BLaER1 (cell line): ENCODE results near the gene RMDN3.

Source experiments
- H3K27ac ChIP-seq: shearing (Covaris generic); formaldehyde crosslinking; 2 replicates; pipeline ENCODE4 v1.8.1; 2022
- H3K27me3 ChIP-seq: shearing (Covaris generic); formaldehyde crosslinking; 2 replicates; pipeline ENCODE4 v1.8.1; 2022
- H3K36me3 ChIP-seq: shearing (Covaris generic); formaldehyde crosslinking; 2 replicates; pipeline ENCODE4 v1.8.1; 2022
- H3K4me1 ChIP-seq: shearing (Covaris generic); formaldehyde crosslinking; 2 replicates; pipeline ENCODE4 v1.8.1; 2022
- H3K4me2 ChIP-seq: shearing (Covaris generic); formaldehyde crosslinking; 2 replicates; pipeline ENCODE4 v1.8.1; 2022
- H3K4me3 ChIP-seq: shearing (Covaris generic); formaldehyde crosslinking; 2 replicates; pipeline ENCODE4 v1.8.1; 2022
- H3K9ac ChIP-seq: shearing (Covaris generic); formaldehyde crosslinking; 2 replicates; pipeline ENCODE4 v1.8.1; 2022
- H3K9me3 ChIP-seq: shearing (Covaris generic); formaldehyde crosslinking; 2 replicates; pipeline ENCODE4 v1.8.1; 2022
- H4K20me1 ChIP-seq: shearing (Covaris generic); formaldehyde crosslinking; 2 replicates; pipeline ENCODE4 v1.8.1; 2022
- Cebpa-rat ChIP-seq: shearing (Covaris generic); IDR thresholded peaks from 2 replicates; pipeline ENCODE4 v1.8.1; 2022

The RMDN3 gene

GRCh38 chr15:40767838-40768500, 12.9 kb upstream of the RMDN3 start:
- Histone ChIP-seq H3K4me1 (peaks cover 99% of the 10 kb centered on the region), H3K4me3 (peak overlapping the region; percentile 59), H3K27me3 (peaks cover 7% of the 10 kb centered on the region; the same call in 1 of the 2 replicates), H3K36me3 (peaks cover 12% of the 10 kb centered on the region; the same call in 1 of the 2 replicates), H3K4me2 (peak overlapping the region; percentile 99), H4K20me1 (peaks cover 67% of the 10 kb centered on the region; the same call in 1 of the 2 replicates), H3K27ac (peak overlapping the region; percentile 95), H3K9ac (peak overlapping the region; percentile 80; the same call in 1 of the 2 replicates), H3K9me3 (no peaks in the 10 kb centered on the region)
- TF ChIP-seq Cebpa-rat = no peak

GRCh38 chr15:40766906-40767837, 12.1 kb upstream of the RMDN3 start:
- peak overlapping the region; percentile 95 for H3K27ac ChIP-seq
- H3K9me3 ChIP-seq = no peaks in the 10 kb centered on the region
- 0 out of 2 replicates have a peak, but pooled peaks cover 11% of the 10 kb centered on the region for H3K36me3 ChIP-seq
- H3K4me3 ChIP-seq = peak overlapping the region; percentile 59
- peak overlapping the region; percentile 99 for H3K4me2 ChIP-seq
- H3K27me3 ChIP-seq = peaks cover 7% of the 10 kb centered on the region; the same call in 1 of the 2 replicates
- peaks cover 96% of the 10 kb centered on the region for H3K4me1 ChIP-seq
- TF ChIP-seq Cebpa-rat = no peak
- peak overlapping the region; percentile 80; the same call in 1 of the 2 replicates for H3K9ac ChIP-seq
- H4K20me1 ChIP-seq = peaks cover 61% of the 10 kb centered on the region; the same call in 1 of the 2 replicates

- Histone ChIP-seq H3K9me3 (no peaks in the 10 kb centered on the region), H3K4me2 (peak overlapping the region; percentile 99), H3K4me3 (no peak overlapping the region), H4K20me1 (peaks cover 53% of the 10 kb centered on the region; the same call in 1 of the 2 replicates), H3K9ac (0 out of 2 replicates have a peak overlapping the region, but pooled peaks have one; percentile 80), H3K4me1 (peaks cover 88% of the 10 kb centered on the region), H3K27ac (peak overlapping the region; percentile 20; the same call in 1 of the 2 replicates), H3K27me3 (peaks cover 7% of the 10 kb centered on the region; the same call in 1 of the 2 replicates), H3K36me3 (0 out of 2 replicates have a peak, but pooled peaks cover 11% of the 10 kb centered on the region)
- no peak for TF ChIP-seq Cebpa-rat
Observed at GRCh38 chr15:40766194-40766815, 11.3 kb upstream of the RMDN3 start.

DNA sequence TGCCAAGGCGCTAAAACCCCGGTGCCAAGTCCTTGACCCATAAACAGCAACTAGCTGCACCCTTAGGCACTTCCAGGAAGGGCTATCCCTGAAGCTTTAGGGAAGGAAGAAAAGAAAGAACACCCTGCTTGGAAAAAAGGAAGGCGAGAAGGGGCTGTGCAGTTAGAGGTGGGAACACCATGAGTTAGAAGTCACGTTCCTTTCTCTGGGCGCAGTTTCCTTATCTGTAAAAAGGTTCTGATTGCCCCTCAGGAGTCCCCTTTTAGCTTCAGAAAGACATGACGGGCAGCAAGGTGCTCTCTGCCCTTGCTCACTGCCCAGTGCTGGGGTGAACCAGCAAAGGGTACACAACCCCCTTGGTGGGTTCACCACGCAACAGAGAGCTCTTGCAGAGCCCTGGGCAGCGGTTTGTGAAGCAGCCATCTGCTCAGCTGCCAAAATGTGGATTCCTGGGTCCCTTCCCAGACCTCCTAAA, 9.6 kb upstream of the RMDN3 start:
- Histone ChIP-seq H3K27ac (peak overlapping the region; percentile 83), H4K20me1 (peaks cover 36% of the 10 kb centered on the region; the same call in 1 of the 2 replicates), H3K36me3 (0 out of 2 replicates have a peak, but pooled peaks cover 11% of the 10 kb centered on the region), H3K9ac (peak overlapping the region; percentile 77), H3K4me3 (peak overlapping the region; percentile 78), H3K4me1 (peaks cover 81% of the 10 kb centered on the region), H3K9me3 (no peaks in the 10 kb centered on the region), H3K4me2 (peak overlapping the region; percentile 99), H3K27me3 (peaks cover 7% of the 10 kb centered on the region; the same call in 1 of the 2 replicates)
- no peak for TF ChIP-seq Cebpa-rat

DNA sequence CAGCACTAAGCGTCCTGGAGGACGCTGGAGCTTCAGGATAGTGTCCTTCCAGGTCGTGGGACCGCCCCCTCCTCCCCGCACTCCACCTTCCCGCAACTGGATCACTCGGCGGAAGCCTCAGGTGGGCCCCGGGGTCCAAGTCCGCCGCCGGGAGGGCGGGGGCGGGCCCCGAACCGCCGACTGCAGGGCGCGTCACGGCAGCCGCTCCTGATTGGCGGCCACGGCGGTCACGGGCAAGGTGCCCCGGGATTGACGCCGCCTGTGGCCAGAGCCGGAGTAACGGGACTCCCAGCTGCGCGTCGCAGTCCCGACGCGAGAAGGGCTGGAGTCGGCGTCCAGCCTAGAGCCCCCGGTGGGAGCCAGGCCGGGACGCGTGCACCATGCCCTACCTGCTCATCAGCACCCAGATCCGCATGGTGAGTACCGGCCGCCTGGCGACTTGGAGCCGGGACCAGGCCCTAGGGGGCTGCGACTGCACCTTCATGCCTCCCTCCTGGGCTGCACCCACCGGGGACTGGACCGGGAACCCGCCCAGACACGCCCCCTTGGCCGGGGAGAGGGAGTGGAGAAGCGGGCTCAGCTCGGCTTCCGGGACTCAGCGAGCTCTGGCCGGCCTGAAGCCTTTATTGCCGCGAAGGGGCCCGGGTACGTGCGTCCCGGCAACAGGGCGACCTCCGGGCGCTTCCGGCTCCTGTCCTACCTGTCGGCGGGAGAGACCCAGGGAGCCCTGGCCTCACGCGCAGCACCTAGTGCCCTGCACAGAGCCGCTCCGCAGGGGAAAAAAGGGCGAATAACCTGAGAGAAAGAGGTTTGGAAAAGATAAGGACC, 9.0 kb upstream of the RMDN3 start, which contains the start of gene GCHFR:
TSS of gene GCHFR (plus strand) at position 268 of the 828 bp plus-strand sequence. CDS start at position 381, 113 bp downstream.
- peaks cover 7% of the 10 kb centered on the region; the same call in 1 of the 2 replicates for H3K27me3 ChIP-seq
- 0 out of 2 replicates have a peak, but pooled peaks cover 11% of the 10 kb centered on the region for H3K36me3 ChIP-seq
- peaks cover 30% of the 10 kb centered on the region; the same call in 1 of the 2 replicates for H4K20me1 ChIP-seq
- H3K4me3 ChIP-seq = peak within 1 kb of the TSS; percentile 78
- peak within 1 kb of the TSS; percentile 99 for H3K4me2 ChIP-seq
- peak within 1 kb of the TSS; percentile 83 for H3K27ac ChIP-seq
- peaks cover 75% of the 10 kb centered on the region for H3K4me1 ChIP-seq
- H3K9ac ChIP-seq = peak within 1 kb of the TSS; percentile 77
- TF ChIP-seq Cebpa-rat = no peak
- no peaks in the 10 kb centered on the region for H3K9me3 ChIP-seq

DNA sequence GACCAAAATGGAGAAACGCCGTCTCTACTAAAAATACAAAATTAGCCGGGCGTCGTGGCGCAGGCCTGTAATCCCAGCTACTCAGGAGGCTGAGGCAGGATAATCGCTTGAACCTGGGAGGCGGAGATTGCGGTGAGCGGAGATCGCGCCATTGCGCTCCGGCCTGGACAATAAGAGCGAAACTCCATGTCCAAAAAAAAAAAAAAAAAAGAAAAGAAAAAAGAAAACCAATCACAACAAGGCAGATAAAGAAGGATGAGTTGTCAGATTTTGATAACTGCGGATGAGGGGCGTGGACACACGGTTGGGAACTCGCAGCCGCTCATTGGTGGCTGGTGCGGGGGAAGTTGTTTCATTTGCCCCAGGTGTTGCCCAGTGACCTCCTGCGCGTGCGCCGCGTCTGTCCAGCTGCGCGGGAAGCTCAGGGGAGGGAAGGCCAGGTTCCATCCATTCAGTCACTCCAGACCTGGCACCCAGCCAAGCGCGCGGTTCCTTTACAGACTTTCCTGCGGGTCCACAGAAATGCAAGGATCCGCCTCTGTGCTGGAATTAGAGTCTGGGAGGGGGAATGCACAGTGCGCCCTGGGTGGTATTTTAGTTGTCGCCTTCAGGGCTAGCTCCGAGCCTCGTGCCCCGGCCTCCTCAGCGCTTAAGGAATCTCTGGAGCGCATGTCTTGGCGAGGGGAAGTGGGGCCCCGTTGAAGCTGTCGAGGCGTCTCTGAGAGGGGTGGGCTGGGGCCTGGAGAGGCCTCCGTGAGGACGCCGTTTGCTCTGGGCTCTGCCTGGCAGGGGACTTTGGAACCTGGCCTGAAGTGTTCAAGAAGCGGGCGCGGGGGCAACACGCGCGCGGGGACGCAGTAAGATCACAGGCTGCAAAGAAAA, 8.1 kb upstream of the RMDN3 start:
- H3K4me2 ChIP-seq = peak overlapping the region; percentile 99
- H3K27ac ChIP-seq = peak overlapping the region; percentile 83
- no peak for TF ChIP-seq Cebpa-rat
- 0 out of 2 replicates have a peak, but pooled peaks cover 11% of the 10 kb centered on the region for H3K36me3 ChIP-seq
- H3K27me3 ChIP-seq = peaks cover 7% of the 10 kb centered on the region; the same call in 1 of the 2 replicates
- H3K4me3 ChIP-seq = peak overlapping the region; percentile 78
- peaks cover 68% of the 10 kb centered on the region for H3K4me1 ChIP-seq
- no peaks in the 10 kb centered on the region for H3K9me3 ChIP-seq
- peaks cover 23% of the 10 kb centered on the region; the same call in 1 of the 2 replicates for H4K20me1 ChIP-seq
- H3K9ac ChIP-seq = peak overlapping the region; percentile 77

DNA sequence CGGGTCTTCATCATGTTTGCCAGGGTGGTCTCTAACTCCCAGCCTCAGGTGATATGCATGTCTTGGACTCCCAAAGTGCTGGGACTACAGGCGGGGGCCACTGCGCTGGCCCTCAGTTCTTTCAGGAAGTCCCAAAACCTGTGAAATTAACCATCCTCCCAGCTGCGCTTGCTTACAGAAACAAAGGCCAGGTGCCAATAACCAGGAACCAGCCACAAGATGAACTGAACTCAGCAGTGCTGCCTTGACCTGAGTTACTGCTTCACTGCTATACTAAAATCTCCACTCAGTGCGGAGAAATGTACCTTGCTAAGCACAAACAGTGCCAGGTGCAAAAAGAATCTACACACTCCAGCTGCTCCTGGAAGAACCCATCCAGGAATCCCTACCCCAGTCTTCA, 4.9 kb upstream of the RMDN3 start:
- Histone ChIP-seq H3K4me2 (no peak overlapping the region; the same call in 1 of the 2 replicates), H3K27ac (no peak overlapping the region), H4K20me1 (no peaks in the 10 kb centered on the region), H3K27me3 (peaks cover 7% of the 10 kb centered on the region; the same call in 1 of the 2 replicates), H3K4me1 (peaks cover 62% of the 10 kb centered on the region), H3K36me3 (no peaks in the 10 kb centered on the region), H3K4me3 (no peak overlapping the region), H3K9me3 (no peaks in the 10 kb centered on the region), H3K9ac (no peak overlapping the region)
- TF ChIP-seq Cebpa-rat = no peak
